ENCODE measurements around the gene SLC25A33. TPM values are rescaled to one million over a fixed set of nuclear protein-coding genes. Genes with fewer than 3 reads are reported as not detected.

Gene SLC25A33
- total RNA-seq, 2 donors from 2014 or later: 5.0 to 8.4 TPM

DNA sequence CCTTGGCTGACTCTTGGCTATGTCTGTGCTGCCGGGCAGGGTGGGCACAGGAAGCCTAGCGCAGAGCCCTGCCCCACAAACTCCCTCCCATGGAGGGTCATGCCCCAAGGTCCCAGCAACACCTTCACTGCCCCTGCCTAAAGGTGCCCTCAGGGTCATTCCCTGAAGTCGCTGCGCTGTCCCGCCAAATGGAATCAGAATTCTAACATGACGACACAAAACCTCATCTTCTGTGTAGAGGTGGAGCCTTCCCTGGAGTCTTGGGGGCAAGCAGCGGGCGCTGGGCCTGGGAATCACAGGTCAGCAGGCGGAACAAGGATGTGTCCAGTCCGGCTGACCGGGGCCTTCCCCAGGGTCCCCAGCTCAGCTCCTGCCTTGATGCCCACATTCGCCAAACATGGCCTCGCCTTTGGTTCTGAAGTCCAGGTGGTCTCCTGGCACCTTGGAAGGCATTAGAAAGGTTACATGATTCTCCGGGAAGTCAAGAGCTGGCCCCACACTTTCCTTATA lies 66.7 kb downstream of the SLC25A33 start:
- no peak overlapping the region for H3K9ac ChIP-seq (ENCODE audit: low read depth in 2 of 2, low read length in 2 of 2)
- no peaks in the 10 kb centered on the region for H3K9me3 ChIP-seq
- H3K4me3 ChIP-seq: no peak overlapping the region
- DNase-seq: no peak
- no peaks in the 10 kb centered on the region for H3K36me3 ChIP-seq
- H3K4me1 ChIP-seq: no peaks in the 10 kb centered on the region
- intact Hi-C loops (cut with DNase I): no loop called here
- H3K27ac ChIP-seq: no peak overlapping the region
- TF ChIP-seq, protein P1, sequence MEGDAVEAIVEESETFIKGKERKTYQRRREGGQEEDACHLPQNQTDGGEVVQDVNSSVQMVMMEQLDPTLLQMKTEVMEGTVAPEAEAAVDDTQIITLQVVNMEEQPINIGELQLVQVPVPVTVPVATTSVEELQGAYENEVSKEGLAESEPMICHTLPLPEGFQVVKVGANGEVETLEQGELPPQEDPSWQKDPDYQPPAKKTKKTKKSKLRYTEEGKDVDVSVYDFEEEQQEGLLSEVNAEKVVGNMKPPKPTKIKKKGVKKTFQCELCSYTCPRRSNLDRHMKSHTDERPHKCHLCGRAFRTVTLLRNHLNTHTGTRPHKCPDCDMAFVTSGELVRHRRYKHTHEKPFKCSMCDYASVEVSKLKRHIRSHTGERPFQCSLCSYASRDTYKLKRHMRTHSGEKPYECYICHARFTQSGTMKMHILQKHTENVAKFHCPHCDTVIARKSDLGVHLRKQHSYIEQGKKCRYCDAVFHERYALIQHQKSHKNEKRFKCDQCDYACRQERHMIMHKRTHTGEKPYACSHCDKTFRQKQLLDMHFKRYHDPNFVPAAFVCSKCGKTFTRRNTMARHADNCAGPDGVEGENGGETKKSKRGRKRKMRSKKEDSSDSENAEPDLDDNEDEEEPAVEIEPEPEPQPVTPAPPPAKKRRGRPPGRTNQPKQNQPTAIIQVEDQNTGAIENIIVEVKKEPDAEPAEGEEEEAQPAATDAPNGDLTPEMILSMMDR (IDR thresholded peaks at IDR 0.05): no peak
- no peaks in the 10 kb centered on the region for H3K27me3 ChIP-seq

DNA sequence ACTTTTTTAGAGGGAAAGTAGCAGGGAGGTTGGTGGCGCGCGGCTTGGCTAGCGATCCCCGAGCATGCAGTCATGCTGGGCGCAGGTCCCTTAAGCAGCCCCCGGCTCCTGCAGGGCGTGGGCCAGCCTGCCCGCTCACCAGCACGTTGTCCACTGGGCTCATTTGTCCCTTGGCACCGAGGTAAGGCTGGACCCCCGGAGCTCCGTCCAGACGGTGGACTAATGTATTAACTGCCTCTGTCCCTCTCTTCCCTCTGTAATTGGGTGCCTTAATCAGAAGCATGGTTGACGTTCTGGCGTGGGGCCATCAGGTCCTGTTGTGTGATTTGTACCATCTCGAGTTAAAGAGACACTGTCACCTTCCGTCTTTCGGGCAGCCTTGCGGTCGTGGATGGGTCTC lies 67.2 kb downstream of the SLC25A33 start:
- no peaks in the 10 kb centered on the region for H3K36me3 ChIP-seq
- no peak for DNase-seq

DNA sequence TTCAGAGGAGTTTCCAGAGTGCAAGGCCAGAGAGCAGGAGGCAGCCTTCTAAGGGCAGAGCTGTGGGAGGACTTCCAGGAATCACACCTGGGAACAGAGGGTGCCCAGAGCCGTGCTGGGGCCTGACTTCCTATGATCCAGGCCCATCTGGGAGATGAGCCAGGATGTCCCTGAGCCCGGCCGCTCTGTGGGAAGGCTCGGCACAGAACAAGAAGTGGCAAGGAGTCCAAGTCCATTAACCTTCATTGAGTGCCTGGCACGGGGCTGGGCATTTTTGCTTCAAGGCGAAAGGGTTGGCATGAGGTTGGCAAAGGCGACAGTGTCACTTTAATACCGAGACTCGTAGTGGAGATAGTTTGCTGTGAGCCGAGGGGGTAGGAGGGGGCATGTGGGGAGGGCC lies 67.7 kb downstream of the SLC25A33 start:
- Histone ChIP-seq H3K4me1 (no peaks in the 10 kb centered on the region), H3K36me3 (no peaks in the 10 kb centered on the region), H3K9ac (ENCODE audit: low read depth in 2 of 2, low read length in 2 of 2) (no peak overlapping the region), H3K27ac (no peak overlapping the region), H3K4me3 (no peak overlapping the region), H3K9me3 (no peaks in the 10 kb centered on the region), H3K27me3 (no peaks in the 10 kb centered on the region)
- intact Hi-C loops (cut with DNase I): no loop called here
- TF ChIP-seq, protein P1 (IDR thresholded peaks at IDR 0.05): no peak
- DNase-seq: no peak

More for the DNA sequence above, 67.2 kb downstream of the SLC25A33 start:
- no peak overlapping the region for H3K27ac ChIP-seq
- no peak overlapping the region for H3K4me3 ChIP-seq
- H3K9ac ChIP-seq (ENCODE audit: low read depth in 2 of 2, low read length in 2 of 2): no peak overlapping the region
- no peaks in the 10 kb centered on the region for H3K4me1 ChIP-seq
- H3K9me3 ChIP-seq: no peaks in the 10 kb centered on the region
- intact Hi-C loops (cut with DNase I): no loop called here
- TF ChIP-seq, protein P1 (IDR thresholded peaks at IDR 0.05): no peak
- H3K27me3 ChIP-seq: no peaks in the 10 kb centered on the region

DNA sequence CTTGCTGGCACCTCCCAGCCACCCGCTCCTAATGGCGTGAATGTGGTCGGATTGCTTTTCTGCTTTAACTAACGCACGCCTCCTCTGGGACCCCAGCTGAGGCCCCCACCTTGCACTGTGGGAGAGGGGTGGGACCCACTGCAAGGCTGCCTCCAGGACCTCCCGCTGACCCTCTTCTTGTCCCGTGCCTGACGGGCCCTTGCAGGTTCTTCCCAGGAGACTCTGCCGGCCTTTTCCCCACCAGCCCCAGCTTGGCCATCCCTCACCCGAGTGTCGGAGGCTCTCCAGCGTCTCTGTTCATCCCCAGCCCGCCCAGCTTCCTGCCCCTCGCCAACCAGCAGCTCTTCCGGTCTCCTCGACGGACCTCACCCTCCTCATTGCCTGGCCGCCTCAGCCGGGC lies 68.1 kb downstream of the SLC25A33 start:
- H3K36me3 ChIP-seq: no peaks in the 10 kb centered on the region
- TF ChIP-seq, protein P1 (IDR thresholded peaks at IDR 0.05): no peak
- H3K9me3 ChIP-seq: no peaks in the 10 kb centered on the region
- no peaks in the 10 kb centered on the region for H3K4me1 ChIP-seq
- DNase-seq: no peak
- H3K9ac ChIP-seq (ENCODE audit: low read depth in 2 of 2, low read length in 2 of 2): no peak overlapping the region
- no peak overlapping the region for H3K4me3 ChIP-seq
- no peaks in the 10 kb centered on the region for H3K27me3 ChIP-seq
- H3K27ac ChIP-seq: no peak overlapping the region
- intact Hi-C loops (cut with DNase I): no loop called here

DNA sequence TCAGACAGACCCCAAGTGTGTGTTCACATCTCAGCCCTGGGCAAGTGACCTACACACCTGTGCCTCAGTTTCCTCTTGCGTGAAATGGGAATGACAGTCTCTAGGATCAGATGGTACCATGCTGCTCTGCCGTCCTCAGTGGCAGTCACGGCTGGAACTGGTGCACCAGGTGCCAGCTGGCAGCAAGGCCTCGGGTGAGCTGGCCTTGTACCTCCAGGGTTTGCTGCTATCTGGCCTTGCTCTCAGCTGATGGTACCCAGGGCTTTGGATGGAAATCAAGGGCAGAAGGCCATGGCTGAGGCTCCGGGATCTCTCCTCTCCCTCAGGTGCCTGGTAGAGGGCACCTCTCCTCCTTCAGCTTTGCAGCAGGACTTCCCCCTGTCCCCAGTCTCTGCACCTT lies 70.7 kb downstream of the SLC25A33 start:
- no peaks in the 10 kb centered on the region for H3K36me3 ChIP-seq
- H3K9ac ChIP-seq (ENCODE audit: low read depth in 2 of 2, low read length in 2 of 2): no peak overlapping the region

More for the DNA sequence above, 70.7 kb downstream of the SLC25A33 start:
- no peak overlapping the region for H3K27ac ChIP-seq
- intact Hi-C loops (cut with DNase I): no loop called here
- DNase-seq: no peak
- H3K4me1 ChIP-seq: no peaks in the 10 kb centered on the region
- TF ChIP-seq, protein P1 (IDR thresholded peaks at IDR 0.05): no peak
- no peak overlapping the region for H3K4me3 ChIP-seq
- no peaks in the 10 kb centered on the region for H3K27me3 ChIP-seq
- H3K9me3 ChIP-seq: no peaks in the 10 kb centered on the region
